NCI-H1436 treated with DMSO at 0.1 percent for 48 hours (cell line): ENCODE measurements around the gene HTATIP2.
A peak's percentile ranks its signal among the peaks of the same experiment; 100 is the strongest.
"Not testable (repeated sequence)": the region's sequence is repeated elsewhere in the genome, so short reads cannot be mapped to it uniquely, and the experiment has no call there.

ENCODE experiments used
- DNase-seq: peaks from one replicate; lab custom pipeline; 2025; lab: John Stamatoyannopoulos, UW

Gene HTATIP2

GRCh38 chr11:20363500-20364340 is at the start of gene HTATIP2:
TSS of gene HTATIP2 (plus strand) at chr11:20363714. CDS start at chr11:20364238, 524 bp downstream.
- no peak for DNase-seq

GRCh38 chr11:20315800-20316199 is 47.7 kb upstream of the HTATIP2 start:
- no peak for DNase-seq

GRCh38 chr11:20321177-20321576 is 42.3 kb upstream of the HTATIP2 start:
- DNase-seq: no peak

GRCh38 chr11:20327377-20327935 is 36.1 kb upstream of the HTATIP2 start:
- DNase-seq: no peak

- no peak for DNase-seq
These were observed 27.5 kb upstream of the HTATIP2 start for GRCh38 chr11:20336056-20336455.

GRCh38 chr11:20337526-20338154 is 25.9 kb upstream of the HTATIP2 start:
- peak; percentile 18 for DNase-seq

GRCh38 chr11:20342347-20343141 is 21.0 kb upstream of the HTATIP2 start:
- no peak for DNase-seq

GRCh38 chr11:20351136-20351535 is 12.4 kb upstream of the HTATIP2 start:
- no peak for DNase-seq

- DNase-seq: no peak
These were observed 11.7 kb upstream of the HTATIP2 start for GRCh38 chr11:20351751-20352262.

GRCh38 chr11:20353829-20354434 is 9.6 kb upstream of the HTATIP2 start:
- DNase-seq: no peak

GRCh38 chr11:20355221-20356219 is 8.0 kb upstream of the HTATIP2 start:
- DNase-seq: no peak

- DNase-seq: no peak
These were observed 6.4 kb upstream of the HTATIP2 start for GRCh38 chr11:20357150-20357549.

- DNase-seq: no peak
These were observed 2.9 kb upstream of the HTATIP2 start for GRCh38 chr11:20360650-20361049.

GRCh38 chr11:20362481-20362880 is 1.0 kb upstream of the HTATIP2 start:
- no peak for DNase-seq

GRCh38 chr11:20363149-20363499 is 390 bp upstream of the HTATIP2 start:
- no peak for DNase-seq

GRCh38 chr11:20364341-20364792 is 853 bp downstream of the HTATIP2 start:
- no peak for DNase-seq

GRCh38 chr11:20365465-20365864 is 2.0 kb downstream of the HTATIP2 start:
- not testable (repeated sequence) for DNase-seq

- no peak for DNase-seq
These were observed 3.9 kb downstream of the HTATIP2 start for GRCh38 chr11:20367313-20367948.

GRCh38 chr11:20368438-20368837 is 4.9 kb downstream of the HTATIP2 start:
- DNase-seq: no peak

GRCh38 chr11:20369826-20370225 is 6.3 kb downstream of the HTATIP2 start:
- DNase-seq: no peak
